Measurements from ENCODE around the gene THSD7A.

DNA sequence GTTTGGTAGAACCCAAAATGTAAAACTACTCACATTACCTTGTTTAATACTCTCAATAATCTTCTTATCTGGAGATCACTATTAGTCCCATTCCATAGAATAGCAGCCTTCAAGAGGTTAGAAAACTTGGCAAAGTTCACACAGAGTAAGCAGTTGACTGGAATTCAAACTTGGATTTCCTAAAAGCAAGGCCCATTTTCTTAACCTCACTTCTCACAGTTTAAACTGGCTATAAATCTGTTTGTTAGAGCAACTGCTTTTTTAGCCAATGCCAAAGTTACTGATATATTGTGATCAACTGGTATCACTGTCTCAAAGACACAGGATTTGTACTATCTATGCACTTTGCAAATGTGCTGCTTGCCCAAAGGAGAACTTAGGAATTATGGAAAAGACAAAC is 230.2 kb downstream of the THSD7A start:
- TF ChIP-seq, protein P1, sequence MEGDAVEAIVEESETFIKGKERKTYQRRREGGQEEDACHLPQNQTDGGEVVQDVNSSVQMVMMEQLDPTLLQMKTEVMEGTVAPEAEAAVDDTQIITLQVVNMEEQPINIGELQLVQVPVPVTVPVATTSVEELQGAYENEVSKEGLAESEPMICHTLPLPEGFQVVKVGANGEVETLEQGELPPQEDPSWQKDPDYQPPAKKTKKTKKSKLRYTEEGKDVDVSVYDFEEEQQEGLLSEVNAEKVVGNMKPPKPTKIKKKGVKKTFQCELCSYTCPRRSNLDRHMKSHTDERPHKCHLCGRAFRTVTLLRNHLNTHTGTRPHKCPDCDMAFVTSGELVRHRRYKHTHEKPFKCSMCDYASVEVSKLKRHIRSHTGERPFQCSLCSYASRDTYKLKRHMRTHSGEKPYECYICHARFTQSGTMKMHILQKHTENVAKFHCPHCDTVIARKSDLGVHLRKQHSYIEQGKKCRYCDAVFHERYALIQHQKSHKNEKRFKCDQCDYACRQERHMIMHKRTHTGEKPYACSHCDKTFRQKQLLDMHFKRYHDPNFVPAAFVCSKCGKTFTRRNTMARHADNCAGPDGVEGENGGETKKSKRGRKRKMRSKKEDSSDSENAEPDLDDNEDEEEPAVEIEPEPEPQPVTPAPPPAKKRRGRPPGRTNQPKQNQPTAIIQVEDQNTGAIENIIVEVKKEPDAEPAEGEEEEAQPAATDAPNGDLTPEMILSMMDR (IDR thresholded peaks at IDR 0.05; ENCODE audit: insufficient read depth, low read depth, low read length): no peak
- TF ChIP-seq EZH2 (IDR thresholded peaks at IDR 0.05; ENCODE audit: insufficient read depth, low read length): no peak
